ENCODE measurements around the gene MEF2D.

The MEF2D gene

GRCh38 chr1:156492013-156492590, 8.5 kb downstream of the MEF2D start:
- no peak overlapping the region for H3K4me3 ChIP-seq (ENCODE audit: low read depth, low read length)
- no peak for TF ChIP-seq CTCF (IDR thresholded peaks at IDR 0.05; ENCODE audit: low read depth, low read length)

GRCh38 chr1:156491151-156491949, 9.2 kb downstream of the MEF2D start:
- no peak for TF ChIP-seq CTCF (IDR thresholded peaks at IDR 0.05; ENCODE audit: low read depth, low read length)
- H3K4me3 ChIP-seq (ENCODE audit: low read depth, low read length), result no peak overlapping the region

GRCh38 chr1:156490401-156491032, 10.1 kb downstream of the MEF2D start:
- no peak overlapping the region for H3K4me3 ChIP-seq (ENCODE audit: low read depth, low read length)
- no peak for TF ChIP-seq CTCF (IDR thresholded peaks at IDR 0.05; ENCODE audit: low read depth, low read length)

GRCh38 chr1:156489935-156490293, 10.7 kb downstream of the MEF2D start:
- H3K4me3 ChIP-seq (ENCODE audit: low read depth, low read length), result no peak overlapping the region
- TF ChIP-seq CTCF (IDR thresholded peaks at IDR 0.05; ENCODE audit: low read depth, low read length), result no peak

GRCh38 chr1:156489166-156489934, 11.2 kb downstream of the MEF2D start:
- 0 out of 2 replicates have a peak, but pooled peaks have one; percentile 9 for TF ChIP-seq CTCF (IDR thresholded peaks at IDR 0.05; ENCODE audit: low read depth, low read length)
- H3K4me3 ChIP-seq (ENCODE audit: low read depth, low read length), result no peak overlapping the region

GRCh38 chr1:156488566-156489165, 11.9 kb downstream of the MEF2D start:
- TF ChIP-seq CTCF (IDR thresholded peaks at IDR 0.05; ENCODE audit: low read depth, low read length), result no peak
- H3K4me3 ChIP-seq (ENCODE audit: low read depth, low read length), result no peak overlapping the region

Data from WI38 (cell line).